Thyroid gland (tissue), 4 donors: Measurements from ENCODE around the gene CCDC47.

Source experiments
- POLR2A ChIP-seq, 2 donors: fragments of 450-650 bp; IDR thresholded peaks; one replicate each; pipeline ENCODE4 v1.6.1; 2017; ENCODE audit warnings: antibody characterized with exemption in 2 of 2, mild to moderate bottlenecking in 2 of 2, moderate library complexity in 1 of 2
- TF ChIP-seq, protein P1 (sequence below), 6 experiments: fragments of 200-600 bp in 3 of 6; fragments of 450-650 bp in 3 of 6; sonication (generic) in 3 of 6; IDR thresholded peaks; one replicate each; pipeline ENCODE4 v1.5.1; 2016 to 2019; ENCODE audit warnings: antibody characterized with exemption in 6 of 6, mild to moderate bottlenecking in 2 of 6, inconsistent platforms in 1 of 6, moderate library complexity in 1 of 6

DNA sequence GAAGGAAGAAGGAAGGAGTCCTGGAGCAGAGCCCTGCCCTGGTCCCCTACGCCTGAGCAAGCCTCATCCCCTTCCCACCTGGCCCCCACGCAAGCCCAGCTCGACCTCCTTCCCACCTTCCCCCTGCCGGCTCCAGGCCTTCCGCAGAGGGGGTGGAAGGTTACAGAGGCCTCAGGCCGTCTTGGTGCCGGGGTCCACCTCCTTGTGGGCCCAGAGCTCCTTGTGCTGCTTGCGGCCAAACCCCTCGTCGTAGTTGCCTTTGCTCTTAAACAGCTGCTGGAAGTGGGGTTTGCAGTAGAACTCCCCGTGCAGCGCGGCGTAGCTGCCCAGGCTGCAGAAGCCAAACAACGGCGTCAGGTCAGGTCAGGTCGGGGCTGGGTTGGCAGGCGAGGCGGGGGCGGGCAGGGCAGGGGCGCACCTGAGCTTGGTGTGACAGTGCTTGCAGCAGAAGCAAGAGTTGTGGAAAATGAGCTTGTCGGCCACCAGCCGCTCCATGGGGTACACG, 75.0 kb downstream of the CCDC47 start:
- TF ChIP-seq, protein P1, sequence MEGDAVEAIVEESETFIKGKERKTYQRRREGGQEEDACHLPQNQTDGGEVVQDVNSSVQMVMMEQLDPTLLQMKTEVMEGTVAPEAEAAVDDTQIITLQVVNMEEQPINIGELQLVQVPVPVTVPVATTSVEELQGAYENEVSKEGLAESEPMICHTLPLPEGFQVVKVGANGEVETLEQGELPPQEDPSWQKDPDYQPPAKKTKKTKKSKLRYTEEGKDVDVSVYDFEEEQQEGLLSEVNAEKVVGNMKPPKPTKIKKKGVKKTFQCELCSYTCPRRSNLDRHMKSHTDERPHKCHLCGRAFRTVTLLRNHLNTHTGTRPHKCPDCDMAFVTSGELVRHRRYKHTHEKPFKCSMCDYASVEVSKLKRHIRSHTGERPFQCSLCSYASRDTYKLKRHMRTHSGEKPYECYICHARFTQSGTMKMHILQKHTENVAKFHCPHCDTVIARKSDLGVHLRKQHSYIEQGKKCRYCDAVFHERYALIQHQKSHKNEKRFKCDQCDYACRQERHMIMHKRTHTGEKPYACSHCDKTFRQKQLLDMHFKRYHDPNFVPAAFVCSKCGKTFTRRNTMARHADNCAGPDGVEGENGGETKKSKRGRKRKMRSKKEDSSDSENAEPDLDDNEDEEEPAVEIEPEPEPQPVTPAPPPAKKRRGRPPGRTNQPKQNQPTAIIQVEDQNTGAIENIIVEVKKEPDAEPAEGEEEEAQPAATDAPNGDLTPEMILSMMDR (IDR thresholded peaks at IDR 0.05): no peak
- TF ChIP-seq POLR2A (IDR thresholded peaks at IDR 0.05): no peak
